ENCODE results near the gene IGSF10.

The IGSF10 gene

GRCh38 chr3:151423091-151423490, 37.8 kb downstream of the IGSF10 start:
- in situ Hi-C loops (cut with HindIII; ENCODE audit: low sequenced_read_pairs) = no loop called here

DNA sequence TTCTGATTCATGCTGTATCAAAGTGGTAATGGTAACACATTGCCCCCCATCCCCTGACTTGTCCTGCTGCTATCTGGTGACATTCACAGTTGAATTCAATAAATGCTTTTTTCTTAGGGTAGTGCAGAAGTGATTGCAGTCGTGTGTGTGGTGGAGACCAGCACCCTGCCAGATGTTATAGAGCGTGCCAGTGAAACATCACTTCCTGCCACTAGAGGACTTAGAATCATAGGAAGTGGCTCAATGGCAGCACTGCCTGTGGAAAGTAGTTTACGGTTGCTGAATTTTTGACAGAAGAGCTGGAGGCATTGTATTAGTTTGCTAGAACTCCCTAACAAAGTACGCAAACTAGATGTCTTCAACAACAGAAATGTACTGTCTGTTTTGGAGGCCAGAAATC, 38.9 kb downstream of the IGSF10 start:
- in situ Hi-C loops (cut with HindIII; ENCODE audit: low sequenced_read_pairs) = no loop called here

DNA sequence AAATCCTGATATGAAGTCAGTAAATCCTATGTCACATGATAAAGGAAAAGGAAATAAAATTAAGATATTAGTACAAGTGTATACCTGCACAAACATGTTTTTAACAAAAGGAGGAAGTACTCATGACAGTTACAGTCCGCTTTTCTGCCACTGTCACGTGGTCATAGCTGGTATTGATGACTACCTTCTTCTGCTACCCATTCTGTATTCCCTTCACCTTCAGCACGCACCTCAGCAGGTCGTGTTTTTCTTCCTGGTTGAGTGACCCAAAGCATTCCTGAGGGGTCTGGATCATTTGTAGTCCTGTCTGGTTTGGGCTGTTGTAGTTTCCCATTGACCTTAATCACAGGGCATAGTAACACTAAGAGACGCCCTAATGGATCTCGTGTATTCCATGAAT, 41.1 kb downstream of the IGSF10 start:
- in situ Hi-C loops (cut with HindIII; ENCODE audit: low sequenced_read_pairs) = no loop called here

DNA sequence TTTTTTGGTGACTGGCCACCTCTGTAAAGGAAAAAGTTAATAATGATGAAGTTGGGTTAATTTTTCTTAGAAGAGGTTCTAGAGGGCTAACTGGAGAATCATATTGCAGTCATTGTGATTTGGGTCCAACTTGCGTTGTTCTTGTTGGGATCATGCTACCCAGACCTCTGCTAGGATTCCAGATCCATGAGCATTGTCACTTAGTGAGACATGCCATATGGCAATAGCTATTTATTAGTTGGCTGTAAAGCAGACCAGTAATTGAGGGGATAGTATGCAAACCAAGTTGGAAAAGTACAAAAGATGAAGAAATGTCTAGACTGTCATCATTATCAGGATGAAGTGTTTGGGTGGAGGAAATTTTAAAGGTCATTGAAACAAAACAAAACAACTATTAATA, 45.6 kb downstream of the IGSF10 start:
- in situ Hi-C loops (cut with HindIII; ENCODE audit: low sequenced_read_pairs) = no loop called here

- in situ Hi-C loops (cut with HindIII; ENCODE audit: low sequenced_read_pairs) = no loop called here
Measured at GRCh38 chr3:151412989-151413388, 47.9 kb downstream of the IGSF10 start.

All from DLD1 (cell line).